ENCODE results near the gene KIZ. TPM values are rescaled to one million over a fixed set of nuclear protein-coding genes. Genes with fewer than 3 reads are reported as not detected.

KIZ gene
- total RNA-seq, 1 experiment from 2014 or later, result 43.6 TPM

- Mint-ChIP-seq H3K27me3 (ENCODE audit: low read depth) (no peaks in the 10 kb centered on the region), H3K9me3 (no peaks in the 10 kb centered on the region), H3K4me1 (no peaks in the 10 kb centered on the region), H3K36me3 (peaks cover 6% of the 10 kb centered on the region; the same call in 1 of the 2 replicates), H3K27ac (no peak overlapping the region), H3K4me3 (no peak overlapping the region)
- ATAC-seq (no peak), DNase-seq (ENCODE audit: low spot score) (no peak)
- ChIA-PET CTCF (no interaction called here), POLR2A (no interaction called here)
- TF ChIP-seq MAX (CRISPR knock-in tag; IDR thresholded peaks at IDR 0.05) (no peak), NR2C2 (CRISPR knock-in tag; IDR thresholded peaks at IDR 0.05) (no peak), ZNF423 (CRISPR knock-in tag; IDR thresholded peaks at IDR 0.05) (no peak), CBFB (CRISPR knock-in tag; IDR thresholded peaks at IDR 0.05; ENCODE audit: low read depth) (no peak), NR1H2 (CRISPR knock-in tag; IDR thresholded peaks at IDR 0.05) (no peak)
These were observed 19.5 kb downstream of the KIZ start for GRCh38 chr20:21145424-21145823.

DNA sequence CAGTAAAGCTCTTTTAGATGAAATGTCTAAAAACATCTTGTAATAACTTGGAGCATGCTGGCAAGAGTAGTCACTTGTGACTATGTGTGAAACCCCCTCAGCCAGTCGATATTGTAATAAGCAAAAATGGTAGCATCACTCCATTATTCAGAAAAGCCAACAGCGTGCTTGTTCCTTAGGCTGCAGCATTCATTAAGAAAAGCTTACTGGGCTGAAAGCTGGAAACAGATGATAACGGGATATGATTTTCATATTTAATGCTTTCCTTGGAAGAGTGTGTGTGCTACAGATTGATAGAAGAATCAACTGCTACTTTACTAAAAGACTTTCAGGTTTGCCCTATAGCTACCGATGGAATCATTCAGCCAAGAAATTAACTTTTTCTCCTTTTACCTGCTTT lies 20.3 kb downstream of the KIZ start:
- Mint-ChIP-seq H3K9me3 (no peaks in the 10 kb centered on the region), H3K4me3 (no peak overlapping the region), H3K4me1 (no peaks in the 10 kb centered on the region), H3K27me3 (ENCODE audit: low read depth) (no peaks in the 10 kb centered on the region), H3K27ac (no peak overlapping the region), H3K36me3 (peaks cover 6% of the 10 kb centered on the region; the same call in 1 of the 2 replicates)
- DNase-seq (ENCODE audit: low spot score), result no peak
- ChIA-PET POLR2A (interaction anchor here (0.6 kb wide), 1 partner anchor 12 kb away, joined by 7 read pairs; no protein-coding TSS in a partner anchor), CTCF (no interaction called here)
- TF ChIP-seq, protein P1, sequence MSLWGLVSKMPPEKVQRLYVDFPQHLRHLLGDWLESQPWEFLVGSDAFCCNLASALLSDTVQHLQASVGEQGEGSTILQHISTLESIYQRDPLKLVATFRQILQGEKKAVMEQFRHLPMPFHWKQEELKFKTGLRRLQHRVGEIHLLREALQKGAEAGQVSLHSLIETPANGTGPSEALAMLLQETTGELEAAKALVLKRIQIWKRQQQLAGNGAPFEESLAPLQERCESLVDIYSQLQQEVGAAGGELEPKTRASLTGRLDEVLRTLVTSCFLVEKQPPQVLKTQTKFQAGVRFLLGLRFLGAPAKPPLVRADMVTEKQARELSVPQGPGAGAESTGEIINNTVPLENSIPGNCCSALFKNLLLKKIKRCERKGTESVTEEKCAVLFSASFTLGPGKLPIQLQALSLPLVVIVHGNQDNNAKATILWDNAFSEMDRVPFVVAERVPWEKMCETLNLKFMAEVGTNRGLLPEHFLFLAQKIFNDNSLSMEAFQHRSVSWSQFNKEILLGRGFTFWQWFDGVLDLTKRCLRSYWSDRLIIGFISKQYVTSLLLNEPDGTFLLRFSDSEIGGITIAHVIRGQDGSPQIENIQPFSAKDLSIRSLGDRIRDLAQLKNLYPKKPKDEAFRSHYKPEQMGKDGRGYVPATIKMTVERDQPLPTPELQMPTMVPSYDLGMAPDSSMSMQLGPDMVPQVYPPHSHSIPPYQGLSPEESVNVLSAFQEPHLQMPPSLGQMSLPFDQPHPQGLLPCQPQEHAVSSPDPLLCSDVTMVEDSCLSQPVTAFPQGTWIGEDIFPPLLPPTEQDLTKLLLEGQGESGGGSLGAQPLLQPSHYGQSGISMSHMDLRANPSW (CRISPR knock-in tag; conservative IDR thresholded peaks at IDR 0.05; ENCODE audit: low read depth), result no peak
- TF ChIP-seq HMGXB4 (CRISPR knock-in tag; IDR thresholded peaks at IDR 0.05), result no peak
- TF ChIP-seq FOXP1 (CRISPR knock-in tag; IDR thresholded peaks at IDR 0.05; ENCODE audit: borderline replicate concordance), result no peak
- TF ChIP-seq KAT7 (CRISPR knock-in tag; IDR thresholded peaks at IDR 0.05; ENCODE audit: borderline replicate concordance), result no peak
- TF ChIP-seq GRHL2 (CRISPR knock-in tag; IDR thresholded peaks at IDR 0.05; ENCODE audit: insufficient replicate concordance, severe bottlenecking), result no peak
- no peak for TF ChIP-seq ZNF671 (CRISPR knock-in tag; IDR thresholded peaks at IDR 0.05)
- no peak for TF ChIP-seq NFE2L1 (CRISPR knock-in tag; IDR thresholded peaks at IDR 0.05)
- TF ChIP-seq, protein P2, sequence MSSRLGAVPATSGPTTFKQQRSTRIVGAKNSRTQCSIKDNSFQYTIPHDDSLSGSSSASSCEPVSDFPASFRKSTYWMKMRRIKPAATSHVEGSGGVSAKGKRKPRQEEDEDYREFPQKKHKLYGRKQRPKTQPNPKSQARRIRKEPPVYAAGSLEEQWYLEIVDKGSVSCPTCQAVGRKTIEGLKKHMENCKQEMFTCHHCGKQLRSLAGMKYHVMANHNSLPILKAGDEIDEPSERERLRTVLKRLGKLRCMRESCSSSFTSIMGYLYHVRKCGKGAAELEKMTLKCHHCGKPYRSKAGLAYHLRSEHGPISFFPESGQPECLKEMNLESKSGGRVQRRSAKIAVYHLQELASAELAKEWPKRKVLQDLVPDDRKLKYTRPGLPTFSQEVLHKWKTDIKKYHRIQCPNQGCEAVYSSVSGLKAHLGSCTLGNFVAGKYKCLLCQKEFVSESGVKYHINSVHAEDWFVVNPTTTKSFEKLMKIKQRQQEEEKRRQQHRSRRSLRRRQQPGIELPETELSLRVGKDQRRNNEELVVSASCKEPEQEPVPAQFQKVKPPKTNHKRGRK (CRISPR knock-in tag; IDR thresholded peaks at IDR 0.05; ENCODE audit: borderline replicate concordance), result no peak
- no peak for TF ChIP-seq ATF2 (CRISPR knock-in tag; IDR thresholded peaks at IDR 0.05; ENCODE audit: borderline replicate concordance, low read depth)
- TF ChIP-seq, protein P3, sequence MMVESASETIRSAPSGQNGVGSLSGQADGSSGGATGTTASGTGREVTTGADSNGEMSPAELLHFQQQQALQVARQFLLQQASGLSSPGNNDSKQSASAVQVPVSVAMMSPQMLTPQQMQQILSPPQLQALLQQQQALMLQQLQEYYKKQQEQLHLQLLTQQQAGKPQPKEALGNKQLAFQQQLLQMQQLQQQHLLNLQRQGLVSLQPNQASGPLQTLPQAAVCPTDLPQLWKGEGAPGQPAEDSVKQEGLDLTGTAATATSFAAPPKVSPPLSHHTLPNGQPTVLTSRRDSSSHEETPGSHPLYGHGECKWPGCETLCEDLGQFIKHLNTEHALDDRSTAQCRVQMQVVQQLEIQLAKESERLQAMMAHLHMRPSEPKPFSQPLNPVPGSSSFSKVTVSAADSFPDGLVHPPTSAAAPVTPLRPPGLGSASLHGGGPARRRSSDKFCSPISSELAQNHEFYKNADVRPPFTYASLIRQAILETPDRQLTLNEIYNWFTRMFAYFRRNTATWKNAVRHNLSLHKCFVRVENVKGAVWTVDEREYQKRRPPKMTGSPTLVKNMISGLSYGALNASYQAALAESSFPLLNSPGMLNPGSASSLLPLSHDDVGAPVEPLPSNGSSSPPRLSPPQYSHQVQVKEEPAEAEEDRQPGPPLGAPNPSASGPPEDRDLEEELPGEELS (CRISPR knock-in tag; IDR thresholded peaks at IDR 0.05), result no peak
- TF ChIP-seq RORB (CRISPR knock-in tag; IDR thresholded peaks at IDR 0.05), result no peak
- TF ChIP-seq, protein P4, sequence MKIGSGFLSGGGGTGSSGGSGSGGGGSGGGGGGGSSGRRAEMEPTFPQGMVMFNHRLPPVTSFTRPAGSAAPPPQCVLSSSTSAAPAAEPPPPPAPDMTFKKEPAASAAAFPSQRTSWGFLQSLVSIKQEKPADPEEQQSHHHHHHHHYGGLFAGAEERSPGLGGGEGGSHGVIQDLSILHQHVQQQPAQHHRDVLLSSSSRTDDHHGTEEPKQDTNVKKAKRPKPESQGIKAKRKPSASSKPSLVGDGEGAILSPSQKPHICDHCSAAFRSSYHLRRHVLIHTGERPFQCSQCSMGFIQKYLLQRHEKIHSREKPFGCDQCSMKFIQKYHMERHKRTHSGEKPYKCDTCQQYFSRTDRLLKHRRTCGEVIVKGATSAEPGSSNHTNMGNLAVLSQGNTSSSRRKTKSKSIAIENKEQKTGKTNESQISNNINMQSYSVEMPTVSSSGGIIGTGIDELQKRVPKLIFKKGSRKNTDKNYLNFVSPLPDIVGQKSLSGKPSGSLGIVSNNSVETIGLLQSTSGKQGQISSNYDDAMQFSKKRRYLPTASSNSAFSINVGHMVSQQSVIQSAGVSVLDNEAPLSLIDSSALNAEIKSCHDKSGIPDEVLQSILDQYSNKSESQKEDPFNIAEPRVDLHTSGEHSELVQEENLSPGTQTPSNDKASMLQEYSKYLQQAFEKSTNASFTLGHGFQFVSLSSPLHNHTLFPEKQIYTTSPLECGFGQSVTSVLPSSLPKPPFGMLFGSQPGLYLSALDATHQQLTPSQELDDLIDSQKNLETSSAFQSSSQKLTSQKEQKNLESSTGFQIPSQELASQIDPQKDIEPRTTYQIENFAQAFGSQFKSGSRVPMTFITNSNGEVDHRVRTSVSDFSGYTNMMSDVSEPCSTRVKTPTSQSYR (CRISPR knock-in tag; IDR thresholded peaks at IDR 0.05), result no peak
- TF ChIP-seq GABPB1 (CRISPR knock-in tag; IDR thresholded peaks at IDR 0.05), result no peak
- TF ChIP-seq, protein P5, sequence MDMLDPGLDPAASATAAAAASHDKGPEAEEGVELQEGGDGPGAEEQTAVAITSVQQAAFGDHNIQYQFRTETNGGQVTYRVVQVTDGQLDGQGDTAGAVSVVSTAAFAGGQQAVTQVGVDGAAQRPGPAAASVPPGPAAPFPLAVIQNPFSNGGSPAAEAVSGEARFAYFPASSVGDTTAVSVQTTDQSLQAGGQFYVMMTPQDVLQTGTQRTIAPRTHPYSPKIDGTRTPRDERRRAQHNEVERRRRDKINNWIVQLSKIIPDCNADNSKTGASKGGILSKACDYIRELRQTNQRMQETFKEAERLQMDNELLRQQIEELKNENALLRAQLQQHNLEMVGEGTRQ (CRISPR knock-in tag; IDR thresholded peaks at IDR 0.05), result no peak
- TF ChIP-seq, protein P6, sequence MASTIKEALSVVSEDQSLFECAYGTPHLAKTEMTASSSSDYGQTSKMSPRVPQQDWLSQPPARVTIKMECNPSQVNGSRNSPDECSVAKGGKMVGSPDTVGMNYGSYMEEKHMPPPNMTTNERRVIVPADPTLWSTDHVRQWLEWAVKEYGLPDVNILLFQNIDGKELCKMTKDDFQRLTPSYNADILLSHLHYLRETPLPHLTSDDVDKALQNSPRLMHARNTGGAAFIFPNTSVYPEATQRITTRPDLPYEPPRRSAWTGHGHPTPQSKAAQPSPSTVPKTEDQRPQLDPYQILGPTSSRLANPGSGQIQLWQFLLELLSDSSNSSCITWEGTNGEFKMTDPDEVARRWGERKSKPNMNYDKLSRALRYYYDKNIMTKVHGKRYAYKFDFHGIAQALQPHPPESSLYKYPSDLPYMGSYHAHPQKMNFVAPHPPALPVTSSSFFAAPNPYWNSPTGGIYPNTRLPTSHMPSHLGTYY (CRISPR knock-in tag; IDR thresholded peaks at IDR 0.05), result no peak
- ATAC-seq, result no peak
